ENCODE measurements around the gene FBXO48. TPM values are rescaled to one million over a fixed set of nuclear protein-coding genes. Genes with fewer than 3 reads are reported as not detected.
A peak's percentile ranks its signal among the peaks of the same experiment; 100 is the strongest.

Gene FBXO48
- total RNA-seq, 1 experiment from 2014 or later: 2.5 TPM

DNA sequence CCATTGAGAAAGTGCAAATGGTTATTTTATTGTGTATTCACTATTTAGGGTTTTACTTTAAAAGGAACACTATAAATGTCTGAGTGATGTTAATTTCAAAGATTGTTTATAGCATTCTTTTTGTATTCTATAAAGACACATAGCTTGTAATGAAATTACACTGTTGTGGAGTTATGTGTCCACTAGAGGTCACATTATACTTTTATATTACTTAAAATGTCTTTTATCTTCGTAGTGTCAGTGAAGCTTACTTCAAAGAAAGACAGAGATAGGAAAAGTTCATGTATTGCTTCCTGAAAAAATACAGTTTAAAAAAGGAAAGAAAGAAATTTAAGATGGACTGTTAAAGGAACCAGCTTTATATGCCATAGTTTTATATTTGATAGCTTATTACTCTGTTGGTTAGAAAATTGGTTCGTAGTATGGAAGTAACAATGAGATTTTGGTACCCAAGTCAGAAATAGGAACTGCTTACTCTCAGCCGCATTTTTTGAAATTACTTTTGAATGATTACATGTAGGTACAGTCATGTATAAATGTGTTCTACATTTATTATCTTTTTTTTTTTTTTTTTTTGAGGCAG lies 20.8 kb upstream of the FBXO48 start:
- Histone ChIP-seq H3K9me3 (replicated peaks) (no peaks in the 10 kb centered on the region), H3K36me3 (no peaks in the 10 kb centered on the region), H3K4me3 (no peak overlapping the region), H3K27me3 (no peaks in the 10 kb centered on the region), H3K4me1 (no peaks in the 10 kb centered on the region), H3K27ac (no peak overlapping the region)
- DNase-seq: peak in 1 of 2 experiments; percentile 50

DNA sequence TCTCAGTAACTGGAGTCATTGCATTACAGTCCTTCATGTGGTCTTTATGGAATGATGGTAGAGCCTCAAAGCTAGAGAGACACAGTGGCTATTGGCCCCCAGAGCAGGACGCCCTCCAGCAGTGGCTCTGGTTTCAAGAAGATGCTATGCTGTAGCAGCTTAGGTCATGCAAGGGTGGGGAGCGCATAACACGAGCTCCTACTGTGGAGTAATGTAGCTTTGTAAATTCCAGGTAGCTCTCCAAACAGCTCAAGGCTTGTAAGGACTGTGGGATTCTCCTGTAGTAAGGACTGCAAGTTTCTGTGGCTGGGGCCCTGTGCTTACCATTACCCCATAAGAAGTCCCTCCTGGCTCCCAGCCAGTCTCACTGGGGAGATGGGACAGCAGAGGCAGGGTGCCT lies 15.9 kb upstream of the FBXO48 start:
- Histone ChIP-seq H3K27ac (no peak overlapping the region), H3K4me1 (no peaks in the 10 kb centered on the region), H3K4me3 (no peak overlapping the region), H3K36me3 (no peaks in the 10 kb centered on the region), H3K27me3 (no peaks in the 10 kb centered on the region), H3K9me3 (replicated peaks) (no peaks in the 10 kb centered on the region)
- DNase-seq: peak in 1 of 2 experiments; percentile 7

DNA sequence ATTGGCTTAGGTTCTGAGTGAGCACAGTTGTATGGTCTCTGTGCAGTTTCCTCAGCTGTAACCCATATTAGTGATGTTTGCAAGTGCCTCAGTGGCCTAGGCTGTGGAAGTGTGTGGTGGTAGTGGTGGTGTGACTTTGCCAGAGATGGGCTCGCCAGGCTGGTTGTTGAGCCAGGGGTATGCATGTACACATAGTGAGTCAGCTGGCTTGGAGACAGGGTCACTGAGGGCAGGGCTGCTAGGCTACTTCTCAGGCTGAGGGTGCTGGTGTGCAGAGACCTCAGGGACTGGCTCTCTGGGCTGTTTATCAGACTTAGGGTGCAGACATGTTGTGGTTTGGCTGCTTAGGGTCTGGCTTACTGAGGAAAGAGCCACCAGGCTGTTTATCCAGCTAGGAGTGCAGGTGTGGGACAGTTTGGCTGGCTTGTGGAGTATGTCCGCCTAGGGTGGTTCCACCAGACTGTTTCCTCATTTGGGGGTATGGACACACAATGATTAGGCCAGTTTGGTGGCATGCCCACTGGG lies 15.3 kb upstream of the FBXO48 start:
- Histone ChIP-seq H3K36me3 (no peaks in the 10 kb centered on the region), H3K27ac (no peak overlapping the region), H3K4me1 (no peaks in the 10 kb centered on the region), H3K9me3 (replicated peaks) (no peaks in the 10 kb centered on the region), H3K4me3 (no peak overlapping the region), H3K27me3 (no peaks in the 10 kb centered on the region)
- no peak for DNase-seq

DNA sequence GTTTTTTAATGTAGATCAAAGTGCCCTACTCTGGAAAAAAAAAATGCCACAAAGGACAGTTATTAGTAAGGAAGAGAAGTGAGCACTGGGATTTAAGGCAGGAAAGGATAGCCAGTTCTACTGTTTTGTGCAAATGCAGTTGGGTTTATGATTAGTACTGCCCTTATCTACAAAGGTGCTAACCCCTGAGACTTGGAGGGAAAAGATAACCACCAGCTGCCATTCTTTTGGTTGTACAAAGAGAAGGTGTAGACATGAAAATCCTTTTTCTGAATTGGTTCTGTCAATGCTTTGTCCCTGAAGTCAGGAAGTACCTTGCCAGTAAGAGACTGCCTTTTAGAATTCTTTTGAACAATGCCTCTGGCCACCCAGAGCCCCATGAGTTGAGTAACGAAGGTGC lies 11.6 kb upstream of the FBXO48 start:
- no peak for DNase-seq
- no peaks in the 10 kb centered on the region for H3K4me1 ChIP-seq
- H3K36me3 ChIP-seq: no peaks in the 10 kb centered on the region; the same call in 1 of the 2 replicates
- no peaks in the 10 kb centered on the region for H3K9me3 ChIP-seq (replicated peaks)
- H3K27ac ChIP-seq: no peak overlapping the region
- H3K27me3 ChIP-seq: no peaks in the 10 kb centered on the region
- H3K4me3 ChIP-seq: no peak overlapping the region

DNA sequence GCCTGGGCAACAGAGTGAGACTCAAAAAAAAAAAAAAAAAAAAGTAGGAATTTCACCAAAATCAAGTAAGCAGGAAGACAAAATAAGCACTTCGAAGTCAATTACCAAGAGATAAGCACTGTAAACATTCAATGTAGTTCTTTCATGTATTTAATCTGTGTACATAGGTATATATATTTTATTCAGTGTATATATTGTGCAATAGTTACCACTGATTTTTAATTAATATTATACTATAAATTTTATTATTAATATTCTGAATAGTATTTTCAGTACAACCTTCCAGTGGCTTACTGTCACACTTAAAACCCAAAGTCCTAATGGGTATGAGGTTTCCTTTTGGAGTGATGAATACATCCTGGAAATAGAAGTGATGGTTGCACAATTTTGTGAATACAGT lies 9.4 kb upstream of the FBXO48 start:
- Histone ChIP-seq H3K27me3 (no peaks in the 10 kb centered on the region), H3K4me3 (no peak overlapping the region), H3K27ac (no peak overlapping the region), H3K9me3 (replicated peaks) (no peaks in the 10 kb centered on the region), H3K36me3 (no peaks in the 10 kb centered on the region; the same call in 1 of the 2 replicates), H3K4me1 (no peaks in the 10 kb centered on the region)
- DNase-seq: no peak

DNA sequence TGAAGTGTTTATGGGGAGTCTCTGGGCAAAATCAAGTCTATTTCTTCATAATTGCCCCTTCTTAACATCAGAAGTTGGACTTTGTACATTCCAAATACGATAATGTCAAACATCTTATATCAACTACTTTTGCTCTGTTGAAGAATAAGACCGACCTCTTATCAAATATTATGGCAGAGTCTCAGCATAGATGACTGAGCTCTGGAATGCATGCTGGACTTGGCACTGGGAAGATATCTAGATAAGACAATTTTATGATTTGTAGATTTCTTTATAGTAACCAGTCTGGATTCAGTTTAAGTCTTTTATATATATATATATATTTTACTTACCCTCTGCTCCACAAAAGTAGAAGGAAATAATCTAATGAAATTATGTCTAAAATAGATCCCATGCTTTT lies 8.5 kb upstream of the FBXO48 start:
- H3K27ac ChIP-seq: no peak overlapping the region
- no peaks in the 10 kb centered on the region; the same call in 1 of the 2 replicates for H3K36me3 ChIP-seq
- DNase-seq: no peak
- H3K4me1 ChIP-seq: no peaks in the 10 kb centered on the region
- no peaks in the 10 kb centered on the region for H3K27me3 ChIP-seq
- H3K4me3 ChIP-seq: no peak overlapping the region
- H3K9me3 ChIP-seq (replicated peaks): no peaks in the 10 kb centered on the region

DNA sequence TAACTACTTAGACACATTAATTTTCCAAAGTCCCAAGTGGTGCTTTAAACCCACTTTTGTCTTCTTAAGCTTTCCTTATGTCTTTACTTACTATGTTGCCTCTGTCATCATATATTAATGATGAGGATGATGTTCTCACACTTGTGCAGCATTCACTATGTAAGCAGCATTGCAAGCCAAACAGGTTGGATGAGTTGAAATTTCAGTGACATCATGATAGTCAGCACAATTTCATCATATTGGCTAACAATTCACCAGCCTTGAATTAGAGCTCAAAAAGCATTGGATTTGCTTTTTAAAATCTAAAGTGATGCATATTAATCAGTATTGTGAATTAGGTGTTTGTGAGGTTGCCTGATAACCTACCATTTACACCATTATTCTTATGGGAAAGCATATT lies 8.0 kb upstream of the FBXO48 start:
- Histone ChIP-seq H3K36me3 (no peaks in the 10 kb centered on the region; the same call in 1 of the 2 replicates), H3K9me3 (replicated peaks) (no peaks in the 10 kb centered on the region), H3K27me3 (no peaks in the 10 kb centered on the region), H3K4me3 (no peak overlapping the region), H3K27ac (no peak overlapping the region), H3K4me1 (no peaks in the 10 kb centered on the region)
- DNase-seq: no peak

DNA sequence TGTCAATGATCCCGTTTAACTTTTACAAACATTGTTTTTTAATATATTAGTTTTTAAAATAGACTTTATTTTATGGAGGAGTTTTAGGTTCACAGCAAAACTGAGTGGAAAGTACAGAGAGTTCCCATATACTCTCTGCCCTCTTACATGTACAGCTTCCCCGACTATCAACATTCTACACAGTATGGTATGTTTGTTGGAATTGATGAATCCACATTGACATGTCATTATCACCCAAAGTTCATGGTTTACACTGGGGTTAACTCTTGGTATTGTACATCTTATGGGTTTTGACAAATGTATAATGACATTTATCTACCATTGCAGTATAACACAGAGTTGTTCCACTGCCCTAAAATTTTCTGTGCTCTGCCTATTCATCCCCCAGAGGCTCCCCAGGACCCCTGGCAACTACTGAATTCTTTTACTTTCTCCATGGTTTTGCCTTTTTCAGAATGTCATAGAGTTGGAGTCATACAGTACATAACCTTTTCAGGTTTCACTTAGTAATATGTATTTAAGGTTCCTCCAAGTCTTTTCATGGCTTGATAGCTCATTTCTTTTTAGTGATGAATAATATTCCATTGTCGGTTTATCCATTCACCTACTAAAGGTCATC lies 5.8 kb upstream of the FBXO48 start:
- no peaks in the 10 kb centered on the region; the same call in 1 of the 2 replicates for H3K4me1 ChIP-seq
- no peaks in the 10 kb centered on the region for H3K9me3 ChIP-seq (replicated peaks)

DNA sequence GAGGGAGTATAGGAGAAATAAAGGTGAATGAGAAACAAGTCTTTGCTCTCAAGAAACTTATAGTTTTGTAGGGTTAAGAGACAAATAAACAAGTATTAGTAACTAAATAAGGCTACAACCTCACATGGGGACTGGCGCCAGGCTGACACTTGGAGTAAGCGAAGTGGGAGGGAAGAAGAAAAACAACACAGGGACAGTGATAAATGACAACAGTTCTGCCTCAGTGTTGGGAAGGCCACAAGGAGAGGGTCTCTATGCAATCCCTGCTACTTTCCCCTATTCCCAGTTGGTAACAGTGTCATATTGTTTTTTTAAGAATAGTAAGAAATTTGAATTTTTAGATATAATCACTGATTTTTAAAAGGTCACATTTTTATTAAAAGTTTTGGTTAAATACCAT lies 4.3 kb upstream of the FBXO48 start:
- Histone ChIP-seq H3K27me3 (no peaks in the 10 kb centered on the region), H3K4me3 (no peak overlapping the region), H3K27ac (no peak overlapping the region), H3K9me3 (replicated peaks) (no peaks in the 10 kb centered on the region), H3K36me3 (no peaks in the 10 kb centered on the region), H3K4me1 (peaks cover 1% of the 10 kb centered on the region; the same call in 1 of the 2 replicates)
- DNase-seq: no peak

More for the DNA sequence above, 5.8 kb upstream of the FBXO48 start:
- Histone ChIP-seq H3K4me3 (no peak overlapping the region), H3K36me3 (no peaks in the 10 kb centered on the region; the same call in 1 of the 2 replicates), H3K27me3 (no peaks in the 10 kb centered on the region), H3K27ac (no peak overlapping the region)
- DNase-seq: no peak

DNA sequence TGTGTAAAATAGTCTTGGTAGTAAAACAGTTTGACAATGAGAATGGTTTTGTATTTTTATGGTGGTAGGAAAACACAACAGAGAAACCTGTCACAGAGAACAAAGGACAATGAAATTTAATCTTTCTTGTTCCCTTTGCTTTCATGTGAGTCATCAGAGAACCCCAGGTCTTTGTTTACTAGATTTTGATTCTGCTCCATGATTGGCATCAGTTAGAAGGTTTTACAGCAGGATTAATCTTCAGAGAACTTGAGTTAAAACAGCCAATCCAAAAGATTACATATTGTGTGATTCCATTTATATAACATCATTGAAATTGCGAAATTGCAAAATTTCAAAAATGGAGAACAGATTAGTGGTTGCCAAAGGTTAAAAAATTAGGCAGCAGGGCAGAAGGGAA lies 2.8 kb upstream of the FBXO48 start:
- Histone ChIP-seq H3K27ac (no peak overlapping the region), H3K9me3 (replicated peaks) (no peaks in the 10 kb centered on the region), H3K4me3 (no peak overlapping the region), H3K4me1 (peaks cover 7% of the 10 kb centered on the region), H3K36me3 (no peaks in the 10 kb centered on the region), H3K27me3 (no peaks in the 10 kb centered on the region)
- DNase-seq: no peak

DNA sequence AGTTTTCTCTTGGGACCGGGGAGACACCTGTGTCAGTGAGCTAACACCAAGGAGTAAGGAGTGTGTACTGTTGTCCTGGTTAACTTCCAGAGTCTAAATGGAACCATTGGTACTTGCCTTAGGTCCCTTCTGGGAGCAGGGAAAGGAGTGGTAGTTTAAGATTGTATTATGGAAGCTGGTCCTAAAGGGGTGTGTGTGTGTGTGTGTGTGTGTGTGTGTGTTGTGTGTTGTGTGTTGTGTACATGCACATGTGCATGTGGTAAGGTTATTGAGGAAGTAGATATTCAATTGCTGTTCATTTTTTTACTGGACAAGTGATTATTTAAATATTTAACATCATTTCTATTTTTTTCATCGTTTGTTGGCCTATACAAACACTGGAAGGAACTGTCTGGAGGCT lies 1.7 kb upstream of the FBXO48 start:
- no peaks in the 10 kb centered on the region for H3K27me3 ChIP-seq
- H3K36me3 ChIP-seq: no peaks in the 10 kb centered on the region
- H3K4me1 ChIP-seq: peaks cover 7% of the 10 kb centered on the region
- DNase-seq: peak in 1 of 2 experiments; percentile 11
- H3K27ac ChIP-seq: no peak overlapping the region
- H3K4me3 ChIP-seq: no peak overlapping the region
- H3K9me3 ChIP-seq (replicated peaks): no peaks in the 10 kb centered on the region

DNA sequence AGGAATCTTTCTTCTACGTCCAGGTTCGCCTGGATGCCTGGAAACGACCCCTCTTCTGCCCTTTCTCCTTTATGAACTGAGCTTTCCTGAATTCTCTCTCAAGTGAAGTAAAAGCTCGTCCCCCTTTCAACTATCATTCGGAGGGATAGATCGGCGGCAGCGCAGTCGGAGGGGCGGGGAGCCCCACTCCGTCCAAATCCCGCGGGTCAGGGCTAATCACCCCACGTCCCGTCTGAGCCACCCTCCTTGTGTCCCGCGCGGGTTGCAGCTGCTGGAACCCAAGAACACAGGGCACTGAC lies 367 bp downstream of the FBXO48 start:
- no peaks in the 10 kb centered on the region for H3K9me3 ChIP-seq (replicated peaks)
- no peaks in the 10 kb centered on the region for H3K27me3 ChIP-seq
- H3K4me3 ChIP-seq: peak overlapping the region; percentile 85
- H3K4me1 ChIP-seq: peaks cover 7% of the 10 kb centered on the region
- H3K36me3 ChIP-seq: no peaks in the 10 kb centered on the region
- no peak for DNase-seq
- peak overlapping the region; percentile 79 for H3K27ac ChIP-seq

DNA sequence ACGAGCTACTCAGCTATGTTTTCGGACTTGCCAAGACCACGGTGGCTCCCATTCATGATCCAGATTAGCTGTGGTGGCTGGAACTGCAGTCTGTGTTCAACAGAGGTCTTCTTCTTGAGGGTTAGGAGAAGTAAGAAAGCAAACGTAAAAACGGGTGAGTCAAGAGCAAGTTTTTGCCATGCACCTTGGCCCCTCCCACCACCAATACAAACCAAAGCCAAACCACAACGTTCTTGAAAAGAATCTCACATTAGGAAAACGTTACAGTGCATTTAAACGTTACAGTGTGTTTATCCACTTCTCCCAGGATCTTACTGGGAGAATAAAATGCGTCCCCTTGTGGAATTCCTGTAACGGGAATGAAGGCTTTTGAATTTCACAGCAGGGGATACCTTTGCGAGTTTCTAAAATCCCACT lies 725 bp downstream of the FBXO48 start:
- H3K36me3 ChIP-seq: no peaks in the 10 kb centered on the region
- peak in 1 of 2 experiments; percentile 27 for DNase-seq
- peaks cover 7% of the 10 kb centered on the region for H3K4me1 ChIP-seq
- no peaks in the 10 kb centered on the region for H3K27me3 ChIP-seq
- H3K4me3 ChIP-seq: peak overlapping the region; percentile 85
- H3K27ac ChIP-seq: peak overlapping the region; percentile 79
- no peaks in the 10 kb centered on the region for H3K9me3 ChIP-seq (replicated peaks)

DNA sequence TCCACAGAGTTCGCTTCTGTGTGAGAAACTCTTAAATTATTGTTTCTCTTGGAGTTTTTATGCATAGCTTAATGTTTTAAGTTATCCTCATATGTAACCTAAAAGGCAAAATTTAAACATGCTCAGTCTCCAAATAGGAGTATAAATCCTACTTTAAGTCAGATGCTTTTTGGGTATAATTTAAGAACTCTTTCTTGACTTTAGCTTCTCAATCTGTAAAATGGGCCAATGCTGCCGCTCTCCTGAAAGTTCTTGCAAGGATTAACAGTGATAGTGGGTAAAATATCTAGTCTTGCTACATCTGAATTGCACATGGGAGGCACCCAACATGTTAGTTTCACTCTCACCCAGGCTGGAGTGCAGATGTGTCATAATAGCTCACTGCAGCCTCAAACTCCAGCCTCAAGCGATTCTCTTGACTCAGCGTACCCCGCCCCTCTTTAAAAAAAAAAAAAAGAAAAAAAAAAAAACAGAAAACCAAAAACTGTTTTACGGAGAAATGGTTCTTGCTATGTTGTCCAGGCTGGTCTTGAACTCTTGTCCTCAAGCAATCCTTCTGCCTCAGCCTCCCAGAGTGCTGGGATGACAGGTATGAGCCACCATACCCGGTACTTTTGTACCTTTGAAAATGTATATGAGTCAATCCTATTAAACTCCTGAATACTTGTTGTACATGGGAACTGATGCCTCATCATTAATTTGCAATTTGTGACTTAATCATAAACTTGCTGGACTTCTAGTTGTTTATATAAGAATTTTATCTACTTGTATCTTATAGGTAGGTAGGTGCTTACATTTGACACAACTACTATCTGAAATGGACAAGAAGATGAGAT lies 1.8 kb downstream of the FBXO48 start:
- no peaks in the 10 kb centered on the region for H3K36me3 ChIP-seq
- no peak overlapping the region for H3K27ac ChIP-seq
- no peaks in the 10 kb centered on the region for H3K27me3 ChIP-seq
- DNase-seq: no peak
- H3K4me1 ChIP-seq: peaks cover 7% of the 10 kb centered on the region
- no peak overlapping the region for H3K4me3 ChIP-seq
- no peaks in the 10 kb centered on the region for H3K9me3 ChIP-seq (replicated peaks)

DNA sequence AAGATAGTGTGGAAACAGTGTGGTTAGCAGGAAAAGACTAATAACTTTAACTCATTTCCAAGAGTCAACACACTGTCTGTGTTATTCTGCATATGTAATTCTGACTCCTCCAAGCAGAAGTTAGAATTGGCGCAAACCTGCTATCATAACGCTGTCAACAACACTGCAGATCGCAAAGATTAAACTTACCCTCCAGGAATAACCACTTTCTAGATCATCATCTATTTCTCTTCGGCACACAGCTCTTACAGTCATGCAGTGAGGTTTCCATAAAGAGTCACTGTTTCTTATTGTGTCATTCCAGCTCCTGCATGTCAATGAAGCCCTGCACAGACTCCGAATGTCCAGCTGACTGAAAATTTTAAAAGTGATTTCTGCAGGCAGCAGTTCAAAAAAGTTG lies 2.4 kb downstream of the FBXO48 start:
- H3K27me3 ChIP-seq: no peaks in the 10 kb centered on the region
- H3K27ac ChIP-seq: no peak overlapping the region
- no peaks in the 10 kb centered on the region for H3K36me3 ChIP-seq
- no peaks in the 10 kb centered on the region for H3K9me3 ChIP-seq (replicated peaks)
- no peak overlapping the region for H3K4me3 ChIP-seq
- DNase-seq: no peak
- H3K4me1 ChIP-seq: peaks cover 7% of the 10 kb centered on the region
